CD1c-positive myeloid dendritic cell (primary cell): ENCODE measurements around the gene KCNMB2.
"Not testable (repeated sequence)": the region's sequence is repeated elsewhere in the genome, so short reads cannot be mapped to it uniquely, and the experiment has no call there.

ENCODE experiments used
- DNase-seq: peaks from one replicate; pipeline ENCODE4 v3.0.0-alpha.2; 2016; ENCODE audit errors: extremely low spot score

The KCNMB2 gene

DNA sequence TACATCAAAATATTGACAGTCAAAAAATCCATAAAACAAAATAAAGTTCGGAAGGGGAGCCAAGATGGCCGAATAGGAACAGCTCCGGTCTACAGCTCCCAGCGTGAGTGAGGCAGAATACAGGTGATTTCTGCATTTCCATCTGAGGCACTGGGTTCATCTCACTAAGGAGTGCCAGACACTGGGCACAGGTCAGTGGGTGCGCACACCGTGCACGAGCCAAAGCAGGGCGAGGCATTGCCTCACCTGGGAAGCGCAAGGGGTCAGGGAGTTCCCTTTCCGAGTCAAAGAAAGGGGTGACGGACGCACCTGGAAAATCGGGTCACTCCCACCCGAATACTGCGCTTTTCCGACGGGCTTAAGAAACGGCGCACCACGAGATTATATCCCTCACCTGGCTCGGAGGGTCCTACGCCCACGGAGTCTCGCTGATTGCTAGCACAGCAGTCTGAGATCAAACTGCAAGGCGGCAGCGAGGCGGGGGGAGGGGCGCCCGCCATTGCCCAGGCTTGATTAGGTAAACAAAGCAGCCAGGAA is 323.7 kb downstream of the KCNMB2 start:
- DNase-seq: not testable (repeated sequence)

DNA sequence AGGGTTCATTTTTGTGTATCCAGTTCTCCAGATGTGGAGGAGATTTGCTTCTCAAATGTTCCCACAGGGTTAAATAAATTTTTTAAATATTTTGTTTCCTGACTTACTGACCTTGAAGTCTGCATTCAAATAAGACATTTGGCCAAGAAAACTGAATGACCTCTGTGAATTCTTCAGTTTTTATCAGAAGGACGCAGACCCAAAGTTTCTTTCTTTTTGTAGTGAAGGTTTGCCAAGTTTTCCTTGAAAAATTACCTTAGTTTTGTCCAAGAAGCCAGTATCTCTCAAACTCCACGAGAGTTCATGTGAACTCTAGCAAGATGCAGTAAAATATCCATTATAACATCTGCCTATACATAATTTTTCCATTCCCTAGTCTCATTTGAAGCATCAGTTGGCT is 332.4 kb downstream of the KCNMB2 start:
- DNase-seq: no peak

DNA sequence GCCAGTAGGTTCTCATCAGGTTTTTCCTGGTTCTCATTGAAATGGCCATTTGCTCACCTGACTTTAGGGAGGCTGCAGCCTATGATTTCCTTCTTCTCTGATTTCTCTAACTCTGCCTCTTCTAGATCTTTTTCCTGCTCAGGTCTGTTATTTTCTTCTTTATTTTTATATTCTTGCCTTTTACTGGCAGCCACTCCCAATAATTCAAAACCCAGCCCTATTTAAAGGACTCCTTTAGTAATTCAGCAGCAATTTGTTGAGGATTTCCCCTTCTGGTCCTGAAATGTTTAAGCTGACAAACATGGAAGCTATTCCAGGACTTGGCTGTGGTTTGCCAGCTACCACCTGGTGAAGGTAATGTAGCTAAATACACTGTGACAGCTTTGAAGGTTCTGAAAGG is 333.8 kb downstream of the KCNMB2 start:
- no peak for DNase-seq

DNA sequence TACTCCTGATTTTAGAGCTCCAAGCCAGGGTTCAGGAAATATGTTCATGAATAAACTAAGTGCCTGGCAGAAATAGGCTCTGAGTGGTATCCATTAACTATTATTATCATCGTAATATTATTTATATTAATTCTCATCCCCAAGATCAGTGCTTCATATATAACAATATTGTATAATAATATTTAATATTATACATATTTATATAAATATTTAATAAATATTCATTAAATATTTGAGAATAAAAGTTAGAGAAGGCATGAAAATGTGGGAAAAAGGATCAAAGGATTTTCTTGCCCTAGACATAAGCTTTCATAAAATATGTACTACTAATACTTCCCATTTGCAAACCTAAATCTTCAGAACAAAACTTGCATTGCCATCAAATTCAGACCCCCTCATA is 338.9 kb downstream of the KCNMB2 start:
- no peak for DNase-seq

DNA sequence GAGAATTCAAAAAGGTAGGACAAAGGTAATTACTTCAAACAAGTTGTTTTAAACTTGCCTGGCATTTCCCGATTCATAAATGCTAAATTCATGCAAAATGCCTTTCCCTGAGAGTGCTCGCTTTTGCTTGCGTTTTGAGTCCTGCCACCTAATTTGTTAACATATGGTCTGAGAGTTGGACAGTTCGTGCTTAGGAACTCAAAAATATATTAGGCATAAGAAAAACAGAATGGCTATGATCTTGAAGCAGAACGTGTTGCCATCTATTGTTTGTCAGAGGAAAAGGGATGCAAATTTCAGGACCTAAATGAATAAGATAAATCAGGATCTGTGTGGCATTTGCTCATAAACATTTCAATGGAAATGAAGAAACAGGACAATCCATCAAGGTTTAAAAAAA is 339.6 kb downstream of the KCNMB2 start:
- no peak for DNase-seq

DNA sequence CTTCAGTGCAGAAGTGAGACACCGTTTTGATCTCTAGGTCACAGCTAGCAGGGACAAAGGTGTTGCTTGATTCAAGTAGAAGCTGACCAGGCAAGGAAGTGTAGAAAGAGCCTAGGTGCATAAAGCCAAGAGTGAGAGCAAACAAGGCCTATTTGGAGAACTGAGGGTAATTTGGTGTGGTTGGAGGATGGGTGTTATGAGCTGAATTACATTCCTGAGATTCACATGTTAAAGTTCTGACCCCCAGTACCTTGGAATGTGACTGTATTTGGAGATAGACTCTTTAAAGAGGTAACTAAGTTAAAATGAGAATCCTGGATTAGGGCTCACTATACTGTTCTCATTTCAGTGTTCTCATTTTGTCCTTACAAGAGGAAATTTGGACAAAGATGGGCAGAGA is 344.0 kb downstream of the KCNMB2 start:
- DNase-seq: no peak
